Colonic mucosa (tissue), 4 donors: ENCODE results near the gene HINFP. TPM values are rescaled to one million over a fixed set of nuclear protein-coding genes. Genes with fewer than 3 reads are reported as not detected.

Experiments
- DNase-seq: peaks from one replicate; pipeline ENCODE4 v3.0.0-alpha.2; 2020
- H3K27ac ChIP-seq: fragments of 200-600 bp; one replicate; pipeline ENCODE4 v1.8.0; 2021
- H3K27me3 ChIP-seq: fragments of 200-600 bp; one replicate; pipeline ENCODE4 v1.8.0; 2021
- H3K36me3 ChIP-seq: fragments of 200-600 bp; one replicate; pipeline ENCODE4 v1.8.0; 2021
- H3K4me1 ChIP-seq: fragments of 200-600 bp; one replicate; pipeline ENCODE4 v1.8.0; 2021; ENCODE audit warnings: mild to moderate bottlenecking
- H3K4me3 ChIP-seq: fragments of 200-600 bp; one replicate; pipeline ENCODE4 v1.8.0; 2021
- H3K9ac ChIP-seq, 2 donors: one replicate each; pipeline ENCODE4 v1.7.0; 2013; ENCODE audit warnings: control low read depth in 2 of 2, low read depth in 2 of 2, low read length in 2 of 2
- H3K9me3 ChIP-seq: fragments of 200-600 bp; one replicate; pipeline ENCODE4 v1.8.0; 2021
- intact Hi-C: fragments of 100-400 bp; cut with DNase I; formaldehyde crosslinking; loops from one replicate; pipeline ENCODE4 v1.14.1; 2022
- total RNA-seq, 2 donors: library from RNA; stranded (reverse); fragmentation: NEBNext Ultra II Directional in 1 of 2; extraction: Animal tissue kit (Norgen Biotek cat#: 25700) in 1 of 2; gene quantifications; one replicate each; pipeline ENCODE4 v1.2.1, GENCODE V29; 2021
- TF ChIP-seq, protein P1 (sequence below): fragments of 200-600 bp; IDR thresholded peaks from one replicate; pipeline ENCODE4 v1.8.0; 2022; ENCODE audit warnings: antibody characterized with exemption, mild to moderate bottlenecking
- donor health status: healthy.
- donor health status: DM: no; HTN: no; CAD: no.
- donor health status: DM: no; HTN: no; CAD: no.

The HINFP gene
- total RNA-seq, 2 donors from 2014 or later = 31.9 to 33.3 TPM

DNA sequence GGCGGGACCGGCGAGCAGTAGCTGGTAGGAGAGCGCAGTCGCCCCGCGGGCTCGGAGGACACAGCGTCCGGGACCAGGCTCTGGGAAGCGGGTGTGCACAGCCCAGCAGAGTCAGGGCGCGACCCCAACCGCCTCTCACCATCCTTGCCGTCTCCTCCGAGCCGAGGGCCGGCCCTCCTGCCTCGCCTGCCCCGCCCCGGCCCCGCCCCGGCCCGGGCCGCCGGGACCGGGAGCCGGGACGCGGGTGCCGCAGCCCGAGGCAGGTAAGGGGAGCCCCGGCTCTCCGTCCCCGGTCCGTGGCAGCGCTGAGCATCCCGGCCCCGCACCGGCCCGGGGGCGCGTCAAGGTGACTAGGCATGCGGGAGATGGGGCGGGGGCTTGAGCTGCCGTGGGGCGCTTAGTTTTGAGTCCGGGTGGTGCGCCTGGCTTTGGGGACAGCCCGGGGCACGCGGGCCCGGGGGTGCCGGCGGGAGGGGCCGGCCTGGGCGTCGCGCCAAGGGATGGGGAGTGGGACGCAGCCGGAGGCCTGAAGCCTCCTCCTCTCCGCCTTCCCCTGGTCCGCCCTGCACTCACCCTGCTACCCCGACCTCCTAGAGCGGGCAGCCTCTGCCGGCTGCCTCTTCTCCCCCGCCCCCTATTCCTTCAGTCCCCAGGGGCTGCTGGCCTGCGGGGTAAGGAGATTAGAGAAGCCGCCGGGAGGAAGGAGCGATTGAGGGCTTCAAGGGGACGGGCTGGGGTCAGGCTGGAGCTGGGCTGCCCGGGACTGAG lies 27.8 kb downstream of the HINFP start, which contains the start of gene ABCG4:
Gene ABCG4, plus strand, starts transcription at position 35 of the 768 bp plus-strand sequence. CDS start 914 bp downstream, outside the sequence.
- H3K9ac ChIP-seq = peak within 1 kb of the TSS in 1 of 2 donors; percentile 27
- intact Hi-C loops = no loop called here

DNA sequence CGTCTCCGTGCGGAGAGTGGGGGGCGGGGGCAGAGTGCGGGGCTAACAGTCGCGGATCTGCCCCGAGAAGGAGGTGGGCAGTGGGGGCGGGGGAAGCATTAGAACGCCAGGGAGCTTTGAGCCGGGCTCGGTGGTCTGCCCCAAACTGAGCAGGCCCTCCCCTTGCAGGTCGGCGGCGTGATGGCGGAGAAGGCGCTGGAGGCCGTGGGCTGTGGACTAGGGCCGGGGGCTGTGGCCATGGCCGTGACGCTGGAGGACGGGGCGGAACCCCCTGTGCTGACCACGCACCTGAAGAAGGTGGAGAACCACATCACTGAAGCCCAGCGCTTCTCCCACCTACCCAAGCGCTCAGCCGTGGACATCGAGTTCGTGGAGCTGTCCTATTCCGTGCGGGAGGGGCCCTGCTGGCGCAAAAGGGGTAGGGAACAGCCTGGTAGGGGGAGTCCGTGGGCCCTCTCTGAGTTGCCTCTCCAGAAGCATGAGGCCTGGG lies 28.5 kb downstream of the HINFP start:
- DNase-seq = no peak
- Histone ChIP-seq H3K27me3 (peaks cover 26% of the 10 kb centered on the region), H3K4me1 (no peaks in the 10 kb centered on the region), H3K27ac (no peak overlapping the region), H3K4me3 (no peak overlapping the region), H3K9ac (no peak overlapping the region), H3K36me3 (no peaks in the 10 kb centered on the region), H3K9me3 (no peaks in the 10 kb centered on the region)
- TF ChIP-seq, protein P1, sequence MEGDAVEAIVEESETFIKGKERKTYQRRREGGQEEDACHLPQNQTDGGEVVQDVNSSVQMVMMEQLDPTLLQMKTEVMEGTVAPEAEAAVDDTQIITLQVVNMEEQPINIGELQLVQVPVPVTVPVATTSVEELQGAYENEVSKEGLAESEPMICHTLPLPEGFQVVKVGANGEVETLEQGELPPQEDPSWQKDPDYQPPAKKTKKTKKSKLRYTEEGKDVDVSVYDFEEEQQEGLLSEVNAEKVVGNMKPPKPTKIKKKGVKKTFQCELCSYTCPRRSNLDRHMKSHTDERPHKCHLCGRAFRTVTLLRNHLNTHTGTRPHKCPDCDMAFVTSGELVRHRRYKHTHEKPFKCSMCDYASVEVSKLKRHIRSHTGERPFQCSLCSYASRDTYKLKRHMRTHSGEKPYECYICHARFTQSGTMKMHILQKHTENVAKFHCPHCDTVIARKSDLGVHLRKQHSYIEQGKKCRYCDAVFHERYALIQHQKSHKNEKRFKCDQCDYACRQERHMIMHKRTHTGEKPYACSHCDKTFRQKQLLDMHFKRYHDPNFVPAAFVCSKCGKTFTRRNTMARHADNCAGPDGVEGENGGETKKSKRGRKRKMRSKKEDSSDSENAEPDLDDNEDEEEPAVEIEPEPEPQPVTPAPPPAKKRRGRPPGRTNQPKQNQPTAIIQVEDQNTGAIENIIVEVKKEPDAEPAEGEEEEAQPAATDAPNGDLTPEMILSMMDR = no peak
- intact Hi-C loops = no loop called here

More for the DNA sequence above, 27.8 kb downstream of the HINFP start, which contains the start of gene ABCG4:
- H3K27ac ChIP-seq = no peak within 1 kb of the TSS
- H3K9me3 ChIP-seq = no peaks in the 10 kb centered on the region
- TF ChIP-seq, protein P1 = no peak
- no peaks in the 10 kb centered on the region for H3K4me1 ChIP-seq
- H3K27me3 ChIP-seq = peaks cover 26% of the 10 kb centered on the region
- no peaks in the 10 kb centered on the region for H3K36me3 ChIP-seq
- peak within 1 kb of the TSS; percentile 53 for H3K4me3 ChIP-seq
- no peak for DNase-seq

DNA sequence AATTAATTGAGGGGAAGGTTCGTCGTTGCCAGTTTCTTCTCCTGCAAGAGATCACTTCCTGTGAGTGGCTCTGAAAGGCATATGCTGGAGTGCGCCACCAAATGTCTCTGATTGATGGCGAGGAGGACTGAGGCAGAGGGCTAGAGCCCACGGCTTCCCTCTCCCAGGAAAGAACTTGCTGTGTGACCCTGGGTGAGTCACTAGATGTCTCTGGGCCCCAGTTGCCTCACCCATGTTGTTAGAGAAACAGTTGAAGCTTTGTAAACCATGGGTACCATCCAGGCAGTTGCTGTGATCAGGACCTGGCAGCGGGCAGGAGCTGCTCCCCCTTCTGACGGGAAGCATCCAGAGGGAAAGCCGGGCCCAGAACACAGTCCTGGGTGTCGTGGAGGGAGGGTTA lies 30.7 kb downstream of the HINFP start:
- peaks cover 26% of the 10 kb centered on the region for H3K27me3 ChIP-seq

DNA sequence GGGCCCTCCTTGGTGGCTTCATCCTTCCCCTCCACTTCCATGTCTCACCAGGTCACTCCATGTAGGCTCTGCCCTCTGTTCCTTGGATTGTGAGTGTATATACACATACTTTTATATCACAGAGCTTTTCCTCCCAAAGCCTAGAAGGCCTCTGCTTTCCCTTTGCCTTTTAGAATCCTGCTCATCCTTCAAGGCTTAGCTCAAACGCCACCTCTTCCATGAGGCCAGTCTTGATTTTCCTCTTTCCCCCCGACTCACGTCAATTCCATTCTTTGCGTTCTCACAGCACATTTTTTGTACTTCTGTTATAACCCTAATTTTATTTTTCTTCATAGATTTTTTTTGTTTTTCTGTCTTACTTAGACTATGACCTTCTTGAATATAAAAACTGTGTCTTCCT lies 31.2 kb downstream of the HINFP start:
- no peak overlapping the region for H3K4me3 ChIP-seq
- no peak overlapping the region for H3K9ac ChIP-seq
- no peaks in the 10 kb centered on the region for H3K36me3 ChIP-seq
- no peaks in the 10 kb centered on the region for H3K4me1 ChIP-seq
- TF ChIP-seq, protein P1 = no peak
- no peak for DNase-seq
- peaks cover 26% of the 10 kb centered on the region for H3K27me3 ChIP-seq
- H3K9me3 ChIP-seq = no peaks in the 10 kb centered on the region
- intact Hi-C loops = no loop called here
- no peak overlapping the region for H3K27ac ChIP-seq

More for the DNA sequence above, 30.7 kb downstream of the HINFP start:
- TF ChIP-seq, protein P1 = no peak
- DNase-seq = no peak
- Histone ChIP-seq H3K9ac (no peak overlapping the region), H3K27ac (no peak overlapping the region), H3K4me3 (no peak overlapping the region), H3K4me1 (no peaks in the 10 kb centered on the region), H3K36me3 (no peaks in the 10 kb centered on the region), H3K9me3 (no peaks in the 10 kb centered on the region)
- intact Hi-C loops = no loop called here

DNA sequence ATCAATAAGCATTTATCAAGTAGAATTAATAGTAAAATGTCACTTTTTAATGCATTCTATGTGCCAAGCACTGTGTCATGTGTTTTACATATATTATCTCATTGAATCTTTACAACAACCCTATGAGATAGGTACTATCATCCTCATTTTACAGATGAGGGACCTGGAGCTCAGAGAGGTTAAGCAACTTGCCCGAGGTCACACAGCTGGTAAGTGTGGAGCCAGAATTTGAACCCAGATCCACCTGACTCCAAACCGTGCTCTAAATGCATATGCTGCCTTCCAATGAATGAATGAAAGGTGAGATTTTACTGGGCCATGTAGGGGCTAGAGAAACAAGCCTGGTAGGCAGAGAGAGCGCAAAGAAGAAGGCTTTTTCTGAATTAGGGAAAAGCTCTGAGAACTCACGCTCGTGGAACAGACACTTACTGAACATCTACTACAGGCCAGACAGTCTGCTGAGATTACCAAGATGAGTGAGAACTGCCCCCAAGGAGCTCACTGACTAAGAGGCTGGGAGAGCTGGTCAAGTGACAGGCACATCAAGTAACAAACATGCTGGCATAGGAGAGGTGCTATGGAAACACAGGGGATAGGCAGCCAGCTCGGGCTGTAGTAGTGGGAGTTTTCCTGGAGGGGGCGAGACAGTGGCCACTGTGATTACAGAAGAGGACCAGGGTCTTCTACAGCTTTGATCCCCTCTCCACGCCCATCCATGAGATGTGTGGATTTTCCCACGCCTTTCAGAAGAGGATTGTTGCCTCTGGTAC lies 31.9 kb downstream of the HINFP start:
- no peak for DNase-seq
- Histone ChIP-seq H3K9ac (no peak overlapping the region), H3K27ac (no peak overlapping the region), H3K9me3 (no peaks in the 10 kb centered on the region), H3K4me1 (no peaks in the 10 kb centered on the region), H3K36me3 (no peaks in the 10 kb centered on the region), H3K27me3 (peaks cover 25% of the 10 kb centered on the region), H3K4me3 (no peak overlapping the region)
- TF ChIP-seq, protein P1 = no peak
- intact Hi-C loops = no loop called here
